PC-3 (cell line): ENCODE results near the gene PARVA.

Experiments used
- CTCF ChIP-seq: fragments of 300-600 bp; sonication (generic); conservative IDR thresholded peaks from 2 replicates; pipeline ENCODE4 v1.5.1; 2017; ENCODE audit warnings: antibody characterized with exemption, low read depth, mild to moderate bottlenecking, low read length
- EZH2 ChIP-seq: fragments of 300-600 bp; sonication (generic); IDR thresholded peaks from one replicate; pipeline ENCODE4 v1.6.1; 2017; ENCODE audit warnings: antibody characterized with exemption, mild to moderate bottlenecking, low read length; ENCODE audit not compliant: unreplicated experiment
- EZH2phosphoT487 ChIP-seq: fragments of 300-600 bp; sonication (generic); IDR thresholded peaks from 2 replicates; pipeline ENCODE4 v1.6.1; 2018; ENCODE audit warnings: mild to moderate bottlenecking, antibody characterized with exemption, low read length, borderline replicate concordance

GRCh38 chr11:12415342-12415966 lies 38.1 kb downstream of the PARVA start:
- no peak for TF ChIP-seq EZH2
- TF ChIP-seq CTCF: no peak
- no peak for TF ChIP-seq EZH2phosphoT487
